GM21423 (cell line): ENCODE results near the gene KLHL30.

Experiments used
- ATAC-seq: cut with Tn5 transposase; IDR thresholded peaks from one replicate; pipeline ENCODE4 v1.9.1; 2021; ENCODE audit warnings: mild to moderate bottlenecking, moderate library complexity; ENCODE audit not compliant: unreplicated experiment

KLHL30 gene

DNA sequence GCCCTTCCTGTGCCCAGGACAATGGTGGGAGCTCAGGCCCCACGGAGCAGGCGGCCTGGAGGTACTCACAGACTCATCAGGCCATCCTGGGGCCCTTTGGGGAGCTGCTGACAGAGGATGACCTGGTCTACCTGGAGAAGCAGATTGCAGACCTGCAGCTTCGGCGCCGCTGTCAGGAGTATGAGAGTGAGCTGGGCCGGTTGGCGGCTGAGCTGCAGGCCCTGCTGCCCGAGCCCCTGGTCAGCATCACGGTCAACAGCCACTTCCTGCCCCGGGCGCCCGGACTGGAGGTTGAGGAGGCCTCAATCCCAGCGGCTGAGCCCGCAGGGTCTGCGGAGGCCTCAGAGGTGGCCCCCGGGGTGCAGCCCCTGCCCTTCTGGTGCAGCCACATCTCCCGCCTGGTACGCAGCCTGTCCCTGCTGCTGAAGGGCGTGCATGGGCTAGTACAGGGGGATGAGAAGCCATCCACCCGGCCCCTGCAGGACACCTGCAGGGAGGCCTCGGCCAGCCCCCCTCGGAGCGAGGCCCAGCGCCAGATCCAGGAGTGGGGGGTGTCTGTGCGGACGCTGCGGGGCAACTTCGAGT, 8.3 kb upstream of the KLHL30 start:
- no peak for ATAC-seq

DNA sequence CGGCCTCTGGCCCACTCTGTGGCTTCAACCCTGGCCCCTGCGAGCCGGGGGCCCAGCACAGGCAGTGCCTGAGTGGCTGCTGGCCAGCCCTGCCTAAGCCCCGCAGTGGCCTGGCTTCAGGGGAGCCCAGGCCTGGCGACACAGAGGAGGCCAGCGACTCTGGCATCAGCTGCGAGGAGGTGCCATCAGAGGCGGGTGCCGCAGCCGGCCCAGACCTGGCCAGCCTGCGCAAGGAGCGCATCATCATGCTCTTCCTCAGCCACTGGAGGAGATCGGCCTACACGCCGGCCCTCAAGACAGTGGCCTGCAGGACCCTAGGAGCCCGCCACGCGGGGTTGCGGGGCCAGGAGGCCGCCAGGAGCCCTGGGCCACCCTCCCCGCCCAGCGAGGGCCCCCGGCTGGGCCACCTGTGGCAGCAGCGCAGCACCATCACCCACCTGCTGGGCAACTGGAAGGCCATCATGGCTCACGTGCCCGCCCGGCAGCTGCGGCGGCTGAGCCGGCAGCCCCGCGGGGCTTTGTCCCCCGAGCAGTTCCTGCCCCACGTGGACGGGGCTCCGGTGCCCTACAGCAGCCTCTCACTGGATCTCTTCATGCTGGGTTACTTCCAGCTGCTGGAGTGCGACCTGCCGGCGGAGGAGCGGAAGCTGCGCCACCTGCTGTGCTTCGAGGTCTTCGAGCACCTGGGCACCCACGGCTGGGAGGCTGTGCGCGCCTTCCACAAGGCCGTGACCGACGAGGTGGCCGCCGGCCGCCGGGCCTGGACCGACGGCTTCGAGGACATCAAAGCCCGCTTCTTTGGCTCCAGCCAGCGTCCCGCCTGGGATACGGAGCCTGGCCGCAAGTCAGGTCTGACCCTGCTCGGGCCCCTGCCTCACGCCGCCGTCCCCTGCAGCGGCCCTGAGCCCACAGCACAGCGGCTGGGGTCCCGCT, 7.5 kb upstream of the KLHL30 start:
- no peak for ATAC-seq

DNA sequence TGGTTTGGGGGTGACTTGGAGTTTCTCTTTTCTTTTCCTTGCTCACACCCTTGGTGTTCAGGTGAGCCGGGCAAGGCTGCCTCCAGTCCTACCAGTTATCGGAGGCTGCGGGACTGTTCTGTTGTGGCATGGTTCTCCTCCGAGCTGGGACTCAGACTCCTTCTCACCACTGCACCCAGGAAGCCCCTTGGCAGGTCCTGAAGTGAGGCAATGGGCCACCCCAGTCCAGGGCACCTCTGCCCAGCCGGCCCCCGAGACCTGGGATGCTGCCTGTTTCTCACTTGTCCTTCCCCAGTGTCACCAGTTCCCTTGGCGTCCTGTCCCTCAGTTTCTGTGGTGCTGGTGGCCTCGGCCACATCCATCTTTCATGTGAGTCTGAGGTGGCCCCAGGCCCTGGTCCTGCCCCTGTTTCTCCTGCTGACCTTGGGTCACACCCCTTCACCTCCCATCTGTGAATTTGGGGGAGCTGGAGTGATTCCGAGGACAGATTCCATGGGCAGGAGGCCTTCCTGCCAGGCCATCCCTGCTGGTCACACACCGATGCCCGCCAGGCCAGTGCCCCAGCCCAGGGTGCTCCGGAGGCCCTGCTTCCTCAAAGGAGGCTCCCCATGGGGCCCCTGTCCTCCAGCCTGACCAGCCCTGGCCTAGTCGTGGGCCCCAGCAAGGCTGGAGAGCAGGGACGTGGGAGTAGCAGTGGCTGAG, 6.6 kb upstream of the KLHL30 start:
- ATAC-seq = no peak

DNA sequence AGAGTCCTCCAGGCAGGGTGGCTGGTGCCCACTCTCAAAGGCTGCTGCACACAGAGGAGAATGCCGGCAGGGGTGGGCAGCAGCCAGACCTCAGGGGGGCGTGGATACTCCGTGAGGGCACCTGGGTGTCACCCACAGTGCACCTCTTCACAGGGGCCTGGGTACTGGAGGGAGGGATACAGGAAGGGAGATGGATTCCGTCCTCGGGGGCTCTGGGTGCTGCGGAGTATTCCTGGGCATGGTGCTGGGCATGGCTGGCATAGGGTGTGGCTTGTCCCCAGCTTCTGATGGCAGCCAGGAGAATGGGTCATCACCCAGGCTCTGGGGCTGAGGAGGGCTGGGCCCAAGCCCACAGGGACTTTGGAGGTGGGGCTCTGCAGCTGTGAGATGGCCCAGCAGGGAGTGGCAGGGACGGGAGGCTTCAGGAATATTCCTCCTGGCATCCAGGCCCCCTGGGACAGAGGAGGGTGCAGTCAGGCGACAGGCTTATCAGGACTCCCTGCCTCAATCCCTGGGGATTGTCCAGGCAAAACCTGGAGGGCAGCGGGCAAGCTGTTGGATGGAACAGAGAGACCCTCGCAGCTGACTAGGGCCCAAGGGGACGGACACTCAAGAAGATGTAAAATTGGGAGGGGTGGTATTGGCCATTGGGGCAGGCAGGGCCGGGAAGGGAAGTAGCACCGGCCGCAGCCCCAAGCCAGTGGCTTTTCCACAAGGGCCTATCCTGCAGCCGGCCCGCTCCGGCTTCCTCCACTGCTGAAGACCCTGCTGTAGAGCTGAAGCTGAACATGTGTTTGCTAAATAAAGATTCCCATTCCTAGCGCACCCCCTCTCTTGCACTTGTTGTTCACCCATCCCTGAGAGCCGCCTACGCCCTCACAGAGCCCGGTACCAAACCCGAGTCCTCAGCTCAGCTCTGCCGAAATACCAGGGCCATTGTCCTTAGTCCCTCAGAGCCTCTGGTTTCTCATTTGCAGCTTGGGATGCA, 5.7 kb upstream of the KLHL30 start:
- ATAC-seq = no peak

DNA sequence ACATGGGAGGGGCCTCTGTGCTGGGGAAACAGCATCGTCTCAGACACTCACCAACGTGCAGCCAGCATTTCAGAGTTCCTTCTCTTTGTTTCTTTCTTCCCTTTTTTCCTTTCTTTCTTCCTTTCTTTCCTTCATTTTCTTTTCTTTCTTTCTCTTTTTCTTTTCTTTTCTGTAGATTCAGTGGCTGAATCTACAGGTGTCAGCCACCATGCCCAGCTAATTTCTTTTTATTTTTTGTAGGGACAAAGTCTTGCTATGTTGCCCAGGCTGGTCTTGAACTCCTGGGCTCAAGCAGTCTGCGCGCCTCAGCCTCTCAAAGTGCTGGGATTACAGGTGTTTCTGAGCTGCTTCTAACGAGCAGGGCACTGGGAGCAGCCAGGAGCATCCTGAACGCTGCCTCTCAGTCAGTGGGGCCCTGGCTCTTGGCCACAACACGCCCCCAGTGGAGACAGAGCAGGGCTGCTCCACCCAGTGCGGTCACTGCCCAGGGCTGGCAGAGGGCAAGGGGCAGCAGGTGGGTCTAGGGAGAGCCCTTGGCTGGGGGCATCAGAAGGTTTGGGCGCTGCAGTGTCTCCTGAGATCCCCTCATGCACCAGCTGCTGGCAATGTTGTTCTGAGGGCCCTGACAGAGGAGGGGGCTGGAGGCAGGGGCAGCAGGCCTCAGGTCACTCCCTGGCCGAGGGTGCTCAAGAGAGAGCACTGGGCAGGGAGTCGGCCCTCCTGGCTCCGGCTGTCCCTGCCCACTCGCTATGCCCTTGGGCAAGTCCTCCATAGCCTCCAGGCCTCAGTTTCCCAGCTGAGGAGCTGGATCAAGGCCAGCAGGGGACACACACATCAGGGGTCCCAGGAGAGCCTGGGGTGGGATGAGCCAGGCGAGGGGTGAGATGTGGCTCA, 4.7 kb upstream of the KLHL30 start:
- no peak for ATAC-seq

DNA sequence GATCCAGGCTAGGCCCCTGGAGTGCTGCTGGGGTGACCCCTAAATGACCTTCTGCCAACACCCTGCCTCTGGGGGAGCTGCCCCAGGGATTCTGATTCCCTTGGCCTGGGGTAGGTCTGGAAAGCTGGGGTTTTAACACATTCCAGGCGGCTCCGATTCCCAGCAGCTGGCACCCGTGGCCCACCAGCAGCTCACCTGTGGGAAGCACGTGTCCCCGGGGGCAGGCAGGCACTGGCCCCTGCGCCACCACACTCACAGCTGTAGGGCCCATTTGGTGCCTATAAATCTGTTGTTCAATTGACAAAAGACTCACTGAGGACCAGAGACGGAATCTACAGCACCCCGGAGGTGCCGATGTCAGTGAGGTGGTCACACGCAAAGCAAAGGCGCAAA, 4.1 kb upstream of the KLHL30 start:
- no peak for ATAC-seq

DNA sequence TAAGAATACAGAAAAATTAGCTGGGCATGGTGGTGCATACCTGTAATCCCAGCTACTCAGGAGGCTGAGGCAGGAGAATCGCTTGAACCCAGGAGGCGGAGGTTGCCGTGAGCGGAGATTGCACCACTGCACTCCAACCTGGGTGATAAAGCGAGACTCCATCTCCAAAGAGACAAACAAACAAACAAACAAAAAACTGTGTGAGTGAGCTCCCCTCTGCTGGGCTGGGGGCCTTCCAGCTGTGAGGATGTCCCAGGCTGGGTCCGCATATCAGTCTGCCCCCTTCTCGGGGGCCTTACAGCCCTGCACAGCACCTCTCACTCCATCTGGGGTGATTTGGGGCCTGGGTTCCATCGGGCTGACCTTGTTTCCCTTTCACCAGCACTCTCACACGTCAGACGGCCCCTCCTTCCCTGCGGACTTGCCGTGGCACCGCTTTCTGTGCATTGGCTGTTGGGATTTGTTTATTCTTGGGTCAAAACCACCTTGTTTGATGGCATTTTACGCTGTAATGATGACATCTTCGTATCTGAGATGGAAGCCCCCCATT, 2.8 kb upstream of the KLHL30 start:
- ATAC-seq = no peak

DNA sequence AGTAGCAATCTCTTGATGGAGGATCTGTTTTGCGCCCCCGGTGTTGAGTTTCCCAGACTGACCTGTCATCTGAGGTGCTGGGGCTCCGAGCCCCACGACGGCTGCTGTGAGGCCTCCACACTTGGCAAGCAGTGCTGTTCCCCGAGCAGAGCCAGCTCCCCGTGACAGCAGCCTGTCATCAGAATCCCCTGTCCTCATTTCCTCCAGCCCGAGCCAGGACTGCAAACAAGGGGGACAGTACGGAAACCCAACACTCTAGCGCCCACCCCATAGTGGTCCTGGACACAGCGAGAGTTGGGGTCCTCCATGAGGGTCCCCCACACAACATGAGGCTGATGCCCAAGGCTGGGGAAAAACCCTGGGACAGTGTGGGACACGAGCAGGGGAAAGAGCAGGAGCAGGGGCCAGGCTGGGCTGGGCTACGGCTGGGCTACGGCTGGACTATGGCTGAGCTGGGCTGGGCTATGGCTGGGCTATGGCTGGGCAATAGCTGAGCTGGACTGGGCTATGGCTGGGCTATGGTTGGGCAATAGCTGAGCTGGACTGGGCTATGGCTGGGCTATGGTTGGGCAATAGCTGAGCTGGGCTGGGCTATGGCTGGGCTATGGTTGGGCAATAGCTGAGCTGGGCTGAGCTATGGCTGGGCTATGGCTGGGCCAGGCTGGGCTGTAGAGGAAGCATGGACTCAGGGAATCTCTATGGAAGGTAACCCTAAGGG, 1.5 kb upstream of the KLHL30 start:
- no peak for ATAC-seq

DNA sequence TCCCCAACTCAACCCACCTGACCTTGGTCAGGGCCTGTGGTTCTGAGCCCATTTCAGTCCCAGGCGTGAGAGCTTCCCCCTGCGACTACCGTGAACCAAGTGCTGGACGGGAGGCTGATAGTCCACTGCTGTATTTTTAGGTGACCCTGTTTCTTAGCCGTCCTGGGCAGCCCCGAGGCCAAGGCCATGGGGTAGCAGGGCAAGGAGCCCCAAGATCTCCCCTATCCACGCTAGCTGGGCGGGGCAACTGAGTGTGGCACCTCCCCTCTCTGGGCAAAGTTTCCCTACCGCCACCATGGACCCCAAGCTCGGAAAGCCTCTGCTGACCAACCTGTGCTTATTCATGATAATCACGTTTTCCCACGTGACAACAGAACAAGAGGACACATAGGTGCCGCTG, 583 bp upstream of the KLHL30 start:
- ATAC-seq = no peak

DNA sequence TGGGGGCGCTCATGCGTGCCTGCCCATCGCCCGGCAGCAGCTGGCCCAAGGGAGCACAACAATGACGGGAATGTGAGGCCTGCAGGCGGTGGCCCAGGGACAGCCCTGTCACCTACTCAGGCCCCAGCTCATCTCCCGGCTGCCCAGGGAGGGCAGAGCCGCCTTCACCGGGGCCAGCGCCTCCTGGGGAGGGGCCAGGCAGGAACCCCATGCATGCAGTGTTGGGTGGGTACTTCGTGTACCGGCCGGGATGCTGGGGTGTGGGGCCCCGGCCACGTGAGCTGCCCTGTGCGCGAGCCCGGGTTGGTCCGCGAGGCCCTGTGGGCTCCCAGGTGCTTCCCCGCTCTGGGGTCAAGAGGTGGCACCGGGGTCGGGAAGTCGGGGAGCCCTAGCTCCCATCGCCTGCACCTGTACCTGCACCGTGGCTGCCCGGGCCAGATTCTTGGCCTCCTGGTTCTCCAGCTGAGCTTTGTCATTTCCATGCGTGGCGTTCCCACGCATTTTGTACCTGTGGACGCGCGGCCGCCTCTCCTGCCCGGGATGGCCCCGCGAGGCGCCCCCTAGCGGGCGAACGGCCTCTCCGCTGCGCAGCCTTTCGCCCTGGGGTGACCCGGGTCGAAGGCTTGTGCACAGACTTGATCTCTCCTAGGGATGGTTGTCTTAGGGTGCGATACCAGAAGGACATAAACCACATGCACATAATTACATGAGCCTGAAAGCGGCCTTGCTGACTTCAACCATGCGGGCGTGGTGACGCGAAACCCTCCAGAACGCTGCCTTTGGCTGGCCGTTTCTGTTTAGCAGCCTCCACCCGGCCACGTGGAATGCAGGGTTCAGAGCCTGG, 950 bp downstream of the KLHL30 start:
- ATAC-seq = no peak

DNA sequence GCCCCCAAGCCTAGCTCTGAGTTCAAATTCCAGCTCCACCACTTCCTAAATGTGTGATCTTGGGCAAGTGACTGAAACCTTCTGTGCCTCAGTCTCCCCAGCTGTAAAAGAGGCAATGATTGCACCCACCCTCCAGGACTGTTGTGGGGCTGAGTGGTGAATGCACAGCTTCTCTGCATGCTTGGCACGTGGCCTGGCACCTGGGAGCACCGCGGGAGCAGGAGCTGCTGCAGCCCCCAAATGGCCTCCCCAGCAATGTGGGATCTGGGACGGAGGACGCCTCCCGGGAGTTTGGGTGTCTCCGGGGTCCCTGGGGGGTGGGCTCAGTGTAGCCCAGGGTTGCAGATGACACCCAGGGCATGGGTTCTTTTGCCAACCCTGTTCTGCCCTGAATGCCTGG, 1.6 kb downstream of the KLHL30 start:
- ATAC-seq = no peak

DNA sequence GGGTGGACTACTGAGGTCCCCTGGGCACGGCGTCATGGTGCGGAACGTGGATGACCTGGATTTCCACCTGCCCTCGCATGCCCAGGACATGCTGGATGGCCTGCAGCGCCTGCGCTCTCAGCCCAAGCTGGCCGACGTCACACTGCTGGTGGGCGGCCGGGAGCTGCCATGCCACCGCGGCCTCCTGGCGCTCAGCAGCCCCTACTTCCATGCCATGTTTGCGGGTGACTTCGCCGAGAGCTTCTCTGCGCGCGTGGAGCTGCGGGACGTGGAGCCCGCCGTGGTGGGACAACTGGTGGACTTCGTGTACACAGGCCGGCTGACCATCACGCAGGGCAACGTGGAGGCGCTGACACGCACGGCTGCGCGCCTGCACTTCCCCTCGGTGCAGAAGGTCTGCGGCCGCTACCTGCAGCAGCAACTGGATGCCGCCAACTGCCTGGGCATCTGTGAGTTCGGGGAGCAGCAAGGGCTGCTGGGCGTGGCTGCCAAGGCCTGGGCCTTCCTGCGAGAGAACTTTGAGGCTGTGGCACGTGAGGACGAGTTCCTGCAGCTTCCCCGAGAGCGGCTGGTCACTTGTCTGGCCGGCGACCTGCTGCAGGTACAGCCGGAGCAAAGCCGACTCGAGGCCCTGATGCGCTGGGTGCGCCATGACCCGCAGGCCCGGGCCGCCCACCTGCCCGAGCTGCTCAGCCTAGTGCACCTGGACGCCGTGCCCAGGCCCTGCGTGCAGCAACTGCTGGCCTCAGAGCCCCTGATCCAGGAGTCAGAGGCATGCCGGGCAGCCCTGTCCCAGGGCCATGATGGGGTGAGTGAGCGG, 2.5 kb downstream of the KLHL30 start:
- ATAC-seq = no peak

DNA sequence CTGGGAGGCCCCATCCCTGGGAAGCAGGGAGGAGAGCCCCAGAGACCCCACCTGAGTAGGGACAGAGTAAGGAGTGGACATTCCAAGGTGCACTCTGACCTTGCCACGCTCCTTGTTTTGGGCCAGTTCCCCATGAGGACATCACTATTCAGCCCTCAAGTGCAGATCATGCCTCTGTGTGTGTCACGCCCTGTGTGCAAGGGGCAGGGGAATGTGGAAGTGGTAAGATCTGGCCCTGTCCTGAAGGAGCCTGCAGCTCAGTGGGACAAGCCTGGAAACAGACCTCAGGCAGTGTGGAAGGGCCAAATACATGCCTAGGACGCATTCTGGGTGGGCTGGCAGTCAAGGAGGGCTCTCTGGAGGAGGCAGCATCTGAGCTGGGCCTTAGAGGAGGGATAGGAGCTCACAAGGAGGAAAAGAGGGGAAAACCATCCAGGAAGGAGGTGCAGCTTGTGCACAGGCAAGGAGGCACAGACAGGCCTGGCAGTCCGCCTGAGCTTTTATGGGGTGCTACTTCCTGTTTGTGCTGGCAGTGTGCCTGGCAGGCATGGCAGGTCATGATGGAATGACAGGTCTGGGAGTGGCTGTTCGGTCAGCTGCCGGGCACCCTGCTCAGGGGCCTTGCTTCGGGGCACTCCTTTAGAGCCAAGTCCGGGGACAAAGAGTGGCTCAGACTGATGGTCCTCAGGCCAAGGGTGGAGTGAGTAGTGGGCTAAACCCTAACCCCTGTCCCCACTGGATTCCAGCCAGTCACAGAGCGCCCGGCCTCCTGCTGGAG, 3.3 kb downstream of the KLHL30 start:
- no peak for ATAC-seq

DNA sequence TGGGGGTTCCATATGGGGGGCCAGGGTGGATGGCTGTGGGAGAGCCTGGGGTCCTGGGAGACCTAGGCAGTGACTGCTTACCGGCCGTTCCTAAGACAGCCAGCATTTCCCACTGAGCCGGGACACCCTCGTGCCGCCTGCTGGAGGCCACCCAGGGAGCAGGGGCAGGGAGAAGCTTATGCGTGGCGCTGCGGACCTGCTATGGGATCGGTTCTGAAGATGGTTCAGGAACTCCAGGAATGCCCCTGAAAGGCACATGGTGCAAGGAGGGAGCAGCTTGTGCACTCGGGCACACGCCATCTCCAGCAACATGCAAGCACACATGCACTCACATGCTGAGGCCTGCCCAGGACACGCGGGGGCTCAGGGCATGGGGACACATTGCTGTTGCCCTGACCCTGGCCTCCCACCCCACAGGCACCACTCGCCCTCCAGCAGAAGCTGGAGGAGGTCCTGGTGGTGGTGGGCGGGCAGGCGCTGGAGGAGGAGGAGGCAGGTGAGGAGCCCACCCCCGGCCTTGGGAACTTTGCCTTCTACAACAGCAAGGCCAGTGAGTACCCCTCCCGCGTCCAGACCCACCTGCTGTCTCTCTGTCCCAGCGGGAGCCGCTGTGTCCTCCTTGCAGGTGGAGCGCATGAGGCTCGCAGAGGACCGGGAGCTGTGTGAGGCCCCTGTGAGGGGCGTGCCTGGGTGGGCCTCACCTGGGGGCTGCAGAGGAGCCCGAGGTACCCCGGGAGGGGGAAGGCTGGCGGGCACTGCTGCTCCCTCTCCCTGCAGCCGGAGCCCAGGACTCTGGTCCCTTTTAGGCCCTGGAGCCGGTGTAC, 4.1 kb downstream of the KLHL30 start:
- ATAC-seq = no peak

DNA sequence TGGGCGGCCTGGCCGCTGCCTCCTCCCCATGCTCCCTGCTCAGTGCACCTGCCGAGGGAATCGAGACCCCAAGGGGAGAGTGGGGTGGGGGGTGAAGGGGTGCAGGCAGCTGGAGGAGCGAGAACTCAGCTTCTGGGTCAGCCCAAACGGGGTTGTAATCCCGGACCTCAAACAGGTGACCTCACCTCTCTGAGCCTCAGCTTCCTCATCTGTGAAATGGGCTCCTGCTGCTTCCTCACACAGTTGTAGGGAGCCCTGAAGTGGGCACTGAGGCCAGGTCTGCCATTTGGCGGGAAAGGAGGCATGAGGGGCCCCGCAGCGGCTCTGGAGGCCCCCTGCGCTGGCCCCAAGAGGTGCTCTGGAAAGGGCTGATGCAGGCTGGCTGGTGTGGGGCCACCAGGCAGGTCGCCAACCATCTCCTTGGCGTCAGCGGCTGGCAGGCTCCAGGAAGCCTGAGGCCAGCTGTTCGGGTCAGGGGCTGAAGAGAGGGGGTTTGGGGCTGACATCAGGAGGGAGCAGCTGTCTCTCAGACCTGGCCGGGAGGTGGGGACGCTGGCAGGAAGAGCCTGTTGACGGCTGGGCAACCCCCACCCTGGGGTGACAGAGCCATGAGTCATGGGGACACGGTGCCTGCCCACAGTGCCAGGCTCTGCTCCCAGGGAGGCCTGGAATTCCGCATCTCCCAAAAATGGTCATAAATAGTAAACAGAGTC, 4.9 kb downstream of the KLHL30 start:
- ATAC-seq = no peak
